ENCODE measurements around the gene ATRNL1.

The ATRNL1 gene, protein sequence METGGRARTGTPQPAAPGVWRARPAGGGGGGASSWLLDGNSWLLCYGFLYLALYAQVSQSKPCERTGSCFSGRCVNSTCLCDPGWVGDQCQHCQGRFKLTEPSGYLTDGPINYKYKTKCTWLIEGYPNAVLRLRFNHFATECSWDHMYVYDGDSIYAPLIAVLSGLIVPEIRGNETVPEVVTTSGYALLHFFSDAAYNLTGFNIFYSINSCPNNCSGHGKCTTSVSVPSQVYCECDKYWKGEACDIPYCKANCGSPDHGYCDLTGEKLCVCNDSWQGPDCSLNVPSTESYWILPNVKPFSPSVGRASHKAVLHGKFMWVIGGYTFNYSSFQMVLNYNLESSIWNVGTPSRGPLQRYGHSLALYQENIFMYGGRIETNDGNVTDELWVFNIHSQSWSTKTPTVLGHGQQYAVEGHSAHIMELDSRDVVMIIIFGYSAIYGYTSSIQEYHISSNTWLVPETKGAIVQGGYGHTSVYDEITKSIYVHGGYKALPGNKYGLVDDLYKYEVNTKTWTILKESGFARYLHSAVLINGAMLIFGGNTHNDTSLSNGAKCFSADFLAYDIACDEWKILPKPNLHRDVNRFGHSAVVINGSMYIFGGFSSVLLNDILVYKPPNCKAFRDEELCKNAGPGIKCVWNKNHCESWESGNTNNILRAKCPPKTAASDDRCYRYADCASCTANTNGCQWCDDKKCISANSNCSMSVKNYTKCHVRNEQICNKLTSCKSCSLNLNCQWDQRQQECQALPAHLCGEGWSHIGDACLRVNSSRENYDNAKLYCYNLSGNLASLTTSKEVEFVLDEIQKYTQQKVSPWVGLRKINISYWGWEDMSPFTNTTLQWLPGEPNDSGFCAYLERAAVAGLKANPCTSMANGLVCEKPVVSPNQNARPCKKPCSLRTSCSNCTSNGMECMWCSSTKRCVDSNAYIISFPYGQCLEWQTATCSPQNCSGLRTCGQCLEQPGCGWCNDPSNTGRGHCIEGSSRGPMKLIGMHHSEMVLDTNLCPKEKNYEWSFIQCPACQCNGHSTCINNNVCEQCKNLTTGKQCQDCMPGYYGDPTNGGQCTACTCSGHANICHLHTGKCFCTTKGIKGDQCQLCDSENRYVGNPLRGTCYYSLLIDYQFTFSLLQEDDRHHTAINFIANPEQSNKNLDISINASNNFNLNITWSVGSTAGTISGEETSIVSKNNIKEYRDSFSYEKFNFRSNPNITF (N-terminal part only)

DNA sequence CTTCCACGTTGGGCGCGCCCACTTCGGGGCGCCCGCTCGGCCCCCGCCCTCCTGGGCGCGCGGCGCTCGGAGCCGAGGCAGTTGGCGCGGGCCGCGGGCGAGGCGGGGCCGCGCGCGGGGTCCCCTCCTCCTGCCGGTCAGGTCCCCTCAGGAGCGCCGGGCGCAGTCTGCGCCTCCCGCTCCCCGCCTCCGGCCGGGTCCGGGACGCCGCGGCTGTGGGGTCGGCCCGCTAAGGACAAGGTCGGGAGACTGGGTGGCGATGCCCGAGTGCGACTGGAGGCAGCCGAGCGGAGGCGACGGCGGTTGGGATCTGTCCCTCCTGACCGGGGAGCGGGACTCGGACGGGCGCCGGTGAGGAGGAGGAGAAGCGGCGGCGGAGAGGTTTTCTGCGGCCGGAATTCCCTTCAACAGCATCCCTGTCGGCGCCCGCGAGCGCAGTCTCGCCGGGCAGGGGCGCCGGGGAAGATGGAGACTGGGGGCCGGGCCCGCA is at the start of gene ATRNL1:
ATRNL1 (plus strand) TSS at position 80 of the 490 bp plus-strand sequence; CDS start at position 466, 386 bp downstream.
- no peak for DNase-seq

DNA sequence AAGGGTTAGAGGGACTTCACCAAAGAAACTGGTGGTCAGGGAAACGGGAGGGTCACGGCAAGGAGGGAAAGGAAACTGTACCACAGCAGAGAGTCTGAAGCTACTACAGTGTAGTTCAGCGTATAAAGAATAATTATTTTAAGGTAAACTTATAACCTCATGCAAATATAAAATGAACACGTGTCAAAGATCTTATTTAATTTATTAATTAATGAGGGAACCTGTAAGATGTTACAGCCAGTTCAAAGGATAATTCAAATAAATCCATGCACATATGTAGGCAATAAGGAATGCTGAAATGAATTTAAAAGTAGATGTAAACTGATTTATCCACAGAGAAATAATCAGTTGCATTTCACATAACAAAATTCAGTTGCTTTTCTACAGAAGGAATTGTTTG is 49.4 kb upstream of the ATRNL1 start:
- DNase-seq, result no peak

DNA sequence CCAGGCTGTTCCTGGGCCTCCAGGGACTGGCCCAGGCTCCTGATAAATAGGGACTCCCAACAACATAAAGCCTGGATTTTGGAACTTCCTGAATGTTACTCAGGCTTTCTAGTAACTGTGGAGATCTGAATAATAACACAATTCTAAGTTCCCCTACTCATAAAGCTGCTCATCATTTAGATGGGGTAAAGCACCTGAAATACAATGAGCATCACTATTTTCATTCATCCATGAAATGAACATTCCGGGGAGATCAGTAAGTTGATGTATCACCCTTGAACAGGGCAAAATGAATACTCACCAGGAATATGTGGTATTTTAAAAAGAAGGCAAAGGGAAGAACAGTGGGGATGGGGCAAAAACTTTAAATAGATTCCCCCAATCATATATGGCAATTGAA is 48.3 kb upstream of the ATRNL1 start:
- DNase-seq, result no peak

DNA sequence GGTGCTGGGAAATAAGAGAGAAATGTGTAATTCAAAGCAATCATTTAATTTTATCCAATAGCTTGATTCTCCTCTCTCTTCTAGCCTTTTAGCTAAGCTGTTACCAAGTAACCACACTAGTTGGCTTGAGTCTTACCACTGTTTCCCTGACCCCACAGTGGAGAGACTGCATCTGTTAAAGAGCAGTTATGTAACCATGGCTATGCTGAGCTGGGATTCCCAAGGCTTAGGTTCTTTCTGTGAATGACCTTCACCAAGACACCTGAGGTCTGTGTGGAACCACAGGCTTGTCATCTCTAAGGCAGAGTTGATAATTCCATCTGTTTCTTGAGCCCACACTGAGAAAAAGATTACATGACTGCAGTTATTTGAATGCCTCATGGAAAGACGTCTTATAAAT is 47.7 kb upstream of the ATRNL1 start:
- no peak for DNase-seq

DNA sequence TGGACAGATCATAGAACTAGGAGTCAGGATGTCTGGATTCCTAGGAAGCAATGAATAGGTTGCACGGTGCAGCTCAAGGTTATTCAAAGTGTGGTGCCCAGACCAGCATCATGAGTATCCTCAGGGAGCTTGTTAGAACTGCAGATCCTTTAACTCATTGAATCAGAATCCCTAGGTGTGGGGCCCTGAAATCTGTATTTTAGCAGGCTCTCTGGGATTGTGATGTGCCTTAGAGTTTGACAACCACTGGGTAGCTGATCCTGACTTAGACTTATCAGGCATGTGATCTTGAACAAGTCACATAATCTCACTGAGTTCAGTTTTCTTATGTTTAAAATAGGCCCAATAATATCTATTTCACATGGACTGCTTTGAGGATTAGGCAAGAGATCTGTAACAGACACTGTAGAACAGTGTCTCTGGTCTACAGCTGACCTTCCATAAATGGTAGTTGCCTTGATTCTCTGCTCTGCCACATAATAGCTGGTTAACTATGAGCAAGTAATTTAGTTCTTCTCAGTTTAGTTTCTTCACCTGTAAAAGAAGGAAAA is 46.4 kb upstream of the ATRNL1 start:
- no peak for DNase-seq

DNA sequence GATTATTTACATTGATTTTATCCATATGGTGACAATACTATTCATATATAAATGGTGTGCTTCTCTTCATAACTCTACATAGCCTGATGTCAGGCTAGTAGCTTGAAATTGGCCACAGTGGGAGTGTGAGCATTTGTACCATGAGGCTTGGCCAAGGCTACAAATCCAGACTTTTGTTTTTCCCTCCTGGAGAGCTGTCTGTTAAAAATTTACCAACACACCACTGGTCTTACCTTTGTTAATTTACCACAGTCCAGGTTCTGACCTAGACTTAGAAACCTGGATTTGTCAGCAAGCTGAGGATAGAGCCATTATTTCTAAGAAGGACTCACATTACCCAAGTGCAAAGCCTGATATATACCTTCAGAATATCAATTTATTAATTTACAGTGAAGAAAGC is 45.5 kb upstream of the ATRNL1 start:
- no peak for DNase-seq

DNA sequence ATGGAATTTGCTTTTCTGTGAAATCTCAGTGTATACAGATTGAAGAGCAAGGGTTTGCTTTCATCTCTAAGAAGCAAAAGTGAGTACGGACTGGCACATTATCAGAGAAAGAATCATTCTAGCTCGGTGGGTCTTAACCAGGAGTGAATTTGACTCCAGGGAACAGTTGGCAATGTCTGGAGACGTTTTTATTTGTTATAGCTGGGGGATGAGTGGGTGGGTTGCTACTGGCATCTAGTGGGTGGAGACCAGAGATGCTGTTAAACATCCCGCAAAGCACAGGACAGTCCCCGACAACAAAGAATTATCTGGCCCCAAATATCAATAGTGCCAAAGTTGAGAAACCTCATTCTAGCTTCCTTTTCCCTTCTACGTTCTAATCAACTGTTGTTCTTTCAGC is 43.8 kb upstream of the ATRNL1 start:
- no peak for DNase-seq

DNA sequence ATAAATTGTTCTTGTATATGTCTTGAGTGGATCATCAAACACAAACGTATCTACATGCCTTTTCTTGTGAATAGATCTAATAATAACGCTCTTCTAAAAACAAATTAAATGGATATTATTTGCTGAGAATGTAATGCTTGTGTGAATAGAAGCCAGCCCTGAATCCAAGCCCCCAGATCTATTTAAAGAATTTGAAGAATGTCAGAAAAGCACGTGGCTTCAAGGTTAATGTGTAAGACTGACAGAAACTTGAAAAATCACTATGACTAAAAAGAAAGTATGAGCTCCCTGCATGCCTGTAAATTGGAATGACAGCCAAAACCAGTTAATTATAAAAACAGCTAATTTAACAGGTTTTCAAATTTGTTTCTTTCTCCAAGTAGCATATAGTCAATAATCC is 43.2 kb upstream of the ATRNL1 start:
- no peak for DNase-seq

DNA sequence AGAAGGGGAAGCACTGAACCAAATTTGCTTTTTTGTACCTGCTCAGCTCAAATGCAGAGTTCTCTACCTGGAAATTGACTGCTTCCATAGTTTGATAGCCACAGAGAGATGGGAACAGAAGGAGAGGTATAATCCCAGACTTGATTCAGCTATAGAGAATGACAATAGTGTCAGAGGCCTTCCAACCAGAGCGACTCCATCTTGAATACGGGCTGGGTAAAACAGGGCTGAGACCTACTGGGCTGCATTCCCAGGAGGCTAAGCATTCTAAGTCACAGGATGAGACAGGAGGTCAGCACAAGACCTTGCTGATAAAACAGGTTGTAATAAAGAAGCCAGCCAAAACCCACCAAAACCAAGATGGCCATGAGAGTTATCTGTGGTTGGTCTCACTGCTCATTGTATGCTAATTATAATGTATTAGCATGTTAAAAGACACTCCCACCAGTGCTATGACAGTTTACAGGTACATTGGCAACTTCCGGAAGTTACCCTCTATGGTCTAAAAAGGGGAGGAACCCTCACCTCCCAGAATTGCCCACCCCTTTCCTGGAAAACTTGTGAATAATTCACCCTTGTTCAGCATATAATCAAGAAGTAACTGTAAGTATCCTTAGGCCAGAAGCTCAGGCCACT is 42.7 kb upstream of the ATRNL1 start:
- no peak for DNase-seq

DNA sequence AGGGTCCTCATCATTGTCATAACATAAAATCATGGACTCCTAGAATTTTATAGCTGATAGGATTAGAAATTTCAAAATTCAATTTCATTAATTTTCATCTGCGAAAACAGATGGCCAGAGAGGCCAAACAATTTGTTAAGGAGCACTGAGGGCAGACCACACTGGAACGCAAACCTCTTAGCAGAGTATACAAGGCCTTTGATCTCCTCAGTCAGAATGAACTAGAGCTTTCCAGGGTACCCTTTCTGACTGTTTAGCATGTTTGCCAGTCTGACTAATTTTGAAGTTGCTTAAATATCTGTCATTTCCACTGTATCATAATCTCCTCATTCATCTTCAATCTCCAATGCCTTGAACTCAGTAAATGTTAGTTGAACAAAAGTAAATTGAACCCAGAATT is 41.9 kb upstream of the ATRNL1 start:
- no peak for DNase-seq

DNA sequence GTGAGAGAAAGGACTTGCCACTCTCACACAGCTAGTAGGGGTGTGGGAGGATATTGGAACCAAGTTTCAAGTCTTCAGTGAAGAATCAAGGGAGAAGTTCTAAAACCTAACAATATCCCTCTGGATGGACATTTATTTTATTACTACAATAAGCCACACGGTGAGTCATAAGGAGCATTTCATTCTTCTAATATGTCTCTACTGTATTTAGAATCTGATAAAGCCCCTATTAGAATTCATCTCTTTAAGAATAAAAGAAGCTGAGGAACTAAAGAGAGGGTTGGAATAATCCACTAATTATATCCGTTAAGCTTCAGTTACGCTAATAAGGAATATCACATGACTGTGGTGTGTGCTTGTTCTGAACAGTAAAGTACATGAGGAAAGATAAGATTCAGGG is 40.9 kb upstream of the ATRNL1 start:
- DNase-seq, result no peak

DNA sequence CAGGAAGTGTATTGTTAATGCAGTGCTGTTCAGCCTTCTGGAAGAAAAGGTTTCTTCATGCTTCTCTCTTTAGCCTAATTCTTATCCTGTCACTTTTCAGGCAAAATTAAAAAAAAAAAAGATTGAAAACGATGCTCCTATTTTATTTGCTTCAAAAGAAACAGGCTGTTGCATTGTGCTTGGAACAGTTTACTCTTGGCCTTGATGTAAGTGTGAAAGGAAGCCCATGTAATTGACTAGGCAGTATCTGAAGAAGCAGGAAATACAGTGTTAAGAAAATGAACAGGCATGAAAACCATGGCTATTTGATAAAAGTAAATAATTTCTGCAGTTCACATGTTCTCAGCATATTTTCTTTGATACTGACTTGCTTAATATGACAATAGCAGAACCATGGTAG is 40.4 kb upstream of the ATRNL1 start:
- DNase-seq, result no peak

DNA sequence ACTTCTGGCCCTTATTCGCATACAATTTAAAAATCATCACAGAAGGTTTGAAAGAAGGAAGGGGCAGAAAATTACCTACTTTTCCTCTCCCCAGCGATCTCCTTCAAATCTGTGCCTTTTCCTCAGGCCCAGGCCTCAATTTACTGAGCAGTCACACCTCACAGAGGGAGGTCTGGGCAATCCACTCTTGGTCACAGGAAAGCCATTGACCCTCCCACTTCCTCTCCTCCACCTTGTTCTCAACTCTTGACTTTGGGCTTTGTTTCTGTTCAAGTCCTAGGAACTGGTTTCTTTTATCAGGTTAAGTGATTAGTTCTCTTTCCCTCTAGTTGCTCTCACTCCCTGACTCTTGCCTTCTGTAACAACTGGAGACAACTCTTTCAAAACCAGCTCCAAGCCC is 37.0 kb upstream of the ATRNL1 start:
- no peak for DNase-seq

DNA sequence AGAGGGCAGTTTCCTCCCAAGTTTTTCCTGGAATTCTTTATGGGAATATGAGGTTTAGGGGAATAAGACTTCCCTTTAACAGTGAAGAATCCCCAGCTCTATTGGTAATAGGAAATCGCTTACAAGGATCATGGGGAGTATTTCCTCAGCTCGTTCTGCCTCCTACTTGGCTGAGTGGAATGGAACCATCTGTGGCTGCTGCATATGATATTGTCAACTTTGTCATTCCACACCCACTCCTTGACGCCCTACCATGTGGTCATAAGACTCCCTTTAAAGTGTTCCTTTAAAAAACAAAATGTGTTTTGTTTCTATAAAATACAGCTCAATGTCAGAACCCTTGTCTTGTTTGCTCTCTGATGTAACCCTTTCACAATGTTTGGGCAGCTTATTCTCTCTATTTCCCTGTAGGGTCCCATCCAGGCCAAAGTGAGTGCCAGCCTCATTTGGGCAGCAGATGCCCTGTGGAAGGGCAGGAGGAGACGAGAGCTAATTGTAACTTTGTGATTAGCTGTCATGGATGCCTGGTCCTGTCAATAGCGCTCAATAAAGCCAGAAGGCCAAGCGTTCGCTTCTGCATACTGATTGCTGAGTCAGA is 33.8 kb upstream of the ATRNL1 start:
- no peak for DNase-seq

DNA sequence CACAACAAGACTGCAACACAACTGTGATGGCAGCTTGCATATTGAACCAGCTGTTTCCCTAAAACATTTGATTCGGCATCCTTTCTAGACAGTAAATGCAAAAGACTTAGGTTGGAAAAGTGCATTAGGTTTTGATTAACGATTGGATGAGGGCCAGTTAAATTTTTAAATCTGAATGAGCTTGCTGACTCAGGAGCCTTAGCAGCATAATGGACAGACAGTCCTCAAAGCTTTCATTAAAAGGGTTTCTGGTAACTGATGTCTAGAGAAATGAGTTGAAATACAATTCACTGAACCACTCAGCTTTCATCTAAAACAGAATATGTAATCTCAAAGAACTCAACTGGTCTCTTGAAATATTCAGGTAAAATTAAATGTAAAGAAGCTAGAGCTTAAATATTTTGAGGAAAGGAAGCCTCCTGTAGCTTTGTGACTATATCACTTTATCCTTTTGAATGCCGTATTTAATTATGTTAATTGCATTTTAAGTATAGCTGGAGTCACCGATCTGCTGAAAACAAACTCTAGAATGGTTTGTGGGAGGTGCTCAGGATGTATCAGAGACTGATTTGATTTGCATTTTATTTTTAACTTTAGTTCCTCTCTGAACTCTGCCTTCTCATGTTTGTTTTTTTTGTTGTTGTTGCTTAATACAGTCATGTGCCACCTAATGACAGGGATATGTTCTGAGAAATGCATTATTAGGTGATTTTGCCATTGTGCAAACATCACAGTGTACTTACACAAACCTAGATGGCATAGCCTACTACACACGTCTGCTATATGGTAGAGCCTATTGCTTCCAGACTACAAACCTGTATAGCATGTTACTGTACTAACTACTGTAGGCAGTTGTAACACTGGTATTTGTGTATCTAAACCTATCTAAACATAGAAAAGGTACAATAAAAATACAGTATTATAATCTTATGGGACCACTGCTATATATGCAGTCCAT is 29.2 kb upstream of the ATRNL1 start:
- DNase-seq, result no peak

DNA sequence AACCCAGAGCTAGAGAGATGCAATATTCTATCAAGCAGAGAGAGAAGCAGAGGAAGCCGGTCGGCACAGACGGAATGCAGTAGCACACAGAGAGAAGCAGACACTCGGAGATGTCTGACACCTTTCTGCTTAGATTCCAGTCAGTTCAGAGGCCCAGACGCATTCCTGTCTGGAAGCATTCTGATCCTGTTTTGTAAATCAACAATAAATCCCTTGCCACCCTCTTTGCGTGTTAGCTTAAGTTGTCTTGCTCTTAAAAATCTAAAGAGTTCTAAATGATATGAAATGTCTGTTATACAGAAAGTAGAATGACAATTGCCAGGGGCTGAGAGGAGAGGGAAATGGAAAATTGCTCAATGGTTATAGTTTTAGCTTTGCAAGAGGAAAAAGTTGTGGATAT is 27.4 kb upstream of the ATRNL1 start:
- no peak for DNase-seq

DNA sequence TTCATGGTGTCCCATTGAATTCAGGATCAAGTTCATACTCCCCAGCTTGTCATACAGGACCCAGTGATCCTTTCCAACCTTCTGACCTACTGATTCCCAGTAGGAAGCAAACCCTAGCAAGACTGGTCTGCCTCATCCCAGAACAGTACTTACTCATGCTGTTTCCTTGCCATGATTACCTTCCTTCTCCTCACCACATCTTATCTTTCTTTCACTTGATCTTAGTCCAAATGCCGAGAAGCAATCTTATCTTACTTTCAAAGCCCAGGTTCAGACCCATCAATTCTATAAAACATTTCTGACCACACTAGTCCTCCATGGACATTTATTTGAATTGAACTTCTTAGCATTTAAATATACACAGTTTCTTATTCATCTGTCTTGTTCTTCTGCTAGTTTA is 26.6 kb upstream of the ATRNL1 start:
- DNase-seq, result no peak

DNA sequence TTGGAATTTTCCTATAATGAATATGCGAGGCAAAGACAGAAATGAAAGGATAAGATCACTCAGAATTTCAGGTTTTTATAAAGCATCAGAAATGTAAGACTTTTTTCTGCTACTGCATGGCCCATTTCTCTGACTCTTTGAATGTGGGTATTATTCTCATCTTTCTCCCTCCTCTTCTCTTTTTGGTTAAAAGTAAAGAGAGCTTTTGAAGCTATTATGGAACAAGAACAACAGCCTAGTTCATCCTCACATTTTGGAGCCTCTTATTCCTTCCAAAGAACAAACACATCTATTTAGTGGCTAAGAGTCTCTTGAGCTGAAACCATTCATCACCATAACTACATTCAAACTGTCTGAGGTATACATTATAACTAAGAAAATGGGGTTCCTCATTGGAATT is 19.4 kb upstream of the ATRNL1 start:
- DNase-seq, result no peak

DNA sequence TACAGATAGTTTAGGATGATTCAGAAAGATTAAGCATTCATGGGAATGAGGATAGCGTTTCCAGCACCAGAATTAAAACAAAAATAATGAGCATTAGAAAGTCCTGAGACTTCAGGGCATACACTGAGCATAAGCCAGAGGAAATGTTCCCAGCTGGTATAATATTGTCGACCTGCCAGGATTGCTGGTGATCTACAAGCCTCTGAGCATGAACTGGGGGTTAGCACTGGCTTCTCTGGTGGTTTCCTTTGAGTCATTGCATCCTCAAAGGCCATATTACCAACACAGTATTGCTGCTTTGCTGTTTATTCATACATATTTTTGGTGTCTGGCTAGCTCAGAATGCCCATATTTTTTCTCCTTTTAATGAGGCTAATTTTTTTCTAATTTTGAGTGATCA is 10.7 kb upstream of the ATRNL1 start:
- no peak for DNase-seq

DNA sequence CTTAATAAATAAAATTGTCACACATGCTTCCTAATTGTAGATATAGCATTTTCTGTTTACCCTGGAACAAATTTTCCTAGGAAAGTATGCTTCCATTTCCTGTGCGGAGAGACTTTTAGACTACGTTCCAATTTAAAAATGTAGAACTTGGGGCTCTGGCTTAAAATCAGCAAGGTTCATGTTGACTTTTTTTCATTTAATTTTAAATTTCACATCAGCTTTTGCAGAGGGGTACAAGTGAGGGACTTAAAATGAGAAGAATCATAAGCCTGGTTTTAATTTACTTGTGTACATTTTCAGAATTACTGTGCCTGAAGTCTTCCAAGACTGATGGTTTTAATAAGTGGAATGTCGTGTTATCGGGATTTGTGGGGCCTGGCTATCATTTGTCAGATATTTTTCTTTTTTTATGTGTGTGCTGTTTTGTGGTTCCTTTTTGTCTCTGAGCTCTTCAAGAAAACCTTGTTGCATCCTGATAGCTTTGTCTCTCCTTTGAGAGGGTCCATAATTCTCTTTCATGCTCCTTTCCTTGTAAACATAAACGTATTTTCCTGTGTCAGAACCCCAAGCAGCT is 8.8 kb upstream of the ATRNL1 start:
- no peak for DNase-seq

DNA sequence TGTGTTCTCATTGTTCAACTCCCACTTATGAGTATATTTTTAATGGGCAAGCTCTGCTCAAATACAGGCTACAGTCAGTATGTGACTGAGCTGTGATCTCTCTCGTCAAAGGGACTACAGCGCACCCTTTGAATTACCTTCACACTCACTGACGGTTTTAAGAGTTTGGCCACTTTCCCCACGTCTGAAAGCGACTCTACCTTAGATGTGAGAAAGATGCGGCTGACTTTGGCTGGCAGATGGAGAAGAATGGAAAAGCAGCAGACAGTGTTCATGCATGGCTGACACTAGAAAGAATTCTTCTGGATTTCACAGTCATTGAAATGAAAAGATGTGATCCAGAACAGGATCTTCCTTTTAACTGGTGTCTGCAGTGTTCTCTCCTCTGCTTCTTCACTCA is 2.0 kb upstream of the ATRNL1 start:
- no peak for DNase-seq
